GM23248 (cell line): ENCODE measurements around the gene WFIKKN2. TPM values are rescaled to one million over a fixed set of nuclear protein-coding genes. Genes with fewer than 3 reads are reported as not detected.

Experiments
- DNase-seq: peaks from one replicate; pipeline ENCODE4 v3.0.0-alpha.2; 2015
- H2AFZ ChIP-seq: fragments of 200-600 bp; sonication (generic); 2 replicates; pipeline ENCODE4 v1.6.1; 2016; ENCODE audit warnings: antibody characterized with exemption
- H3F3A ChIP-seq: fragments of 200-600 bp; sonication (generic); 2 replicates; pipeline ENCODE4 v1.6.1; 2016; ENCODE audit warnings: mild to moderate bottlenecking, antibody characterized with exemption, mixed run types; ENCODE audit not compliant: insufficient read depth
- H3K27ac ChIP-seq: fragments of 200-600 bp; sonication (generic); 2 replicates; pipeline ENCODE4 v1.5.1; 2016; ENCODE audit warnings: mild to moderate bottlenecking
- H3K27me3 ChIP-seq: fragments of 200-600 bp; sonication (generic); replicated peaks from 2 replicates; pipeline ENCODE4 v1.6.1; 2016; ENCODE audit warnings: mild to moderate bottlenecking; ENCODE audit not compliant: insufficient read depth
- H3K36me3 ChIP-seq: fragments of 200-600 bp; sonication (generic); 2 replicates; pipeline ENCODE4 v1.6.1; 2016; ENCODE audit warnings: low read depth, mild to moderate bottlenecking
- H3K4me1 ChIP-seq: fragments of 200-600 bp; sonication (generic); 2 replicates; pipeline ENCODE4 v1.6.1; 2016; ENCODE audit warnings: mild to moderate bottlenecking; ENCODE audit not compliant: insufficient read depth
- H3K4me2 ChIP-seq: fragments of 200-600 bp; sonication (generic); one replicate; pipeline ENCODE4 v1.6.1; 2016; ENCODE audit warnings: mild to moderate bottlenecking; ENCODE audit not compliant: unreplicated experiment
- H3K4me3 ChIP-seq: fragments of 200-600 bp; sonication (generic); 2 replicates; pipeline ENCODE4 v1.5.1; 2016; ENCODE audit warnings: mild to moderate bottlenecking
- H3K79me2 ChIP-seq: fragments of 200-600 bp; sonication (generic); 2 replicates; pipeline ENCODE4 v1.6.1; 2016; ENCODE audit warnings: mild to moderate bottlenecking; ENCODE audit not compliant: insufficient read depth
- H3K9ac ChIP-seq: fragments of 200-600 bp; sonication (generic); 2 replicates; pipeline ENCODE4 v1.6.1; 2016; ENCODE audit warnings: mild to moderate bottlenecking
- H3K9me2 ChIP-seq: fragments of 200-600 bp; sonication (generic); 2 replicates; pipeline ENCODE4 v1.6.1; 2016; ENCODE audit warnings: mixed run types, mild to moderate bottlenecking, moderate library complexity; ENCODE audit not compliant: insufficient read depth
- H3K9me3 ChIP-seq: fragments of 200-600 bp; sonication (generic); one replicate; pipeline ENCODE4 v1.6.1; 2017; ENCODE audit warnings: low read depth
- H4K20me1 ChIP-seq: fragments of 200-600 bp; sonication (generic); 2 replicates; pipeline ENCODE4 v1.6.0; 2016; ENCODE audit not compliant: insufficient read depth
- EZH2 ChIP-seq: fragments of 200-600 bp; sonication (generic); IDR thresholded peaks from 2 replicates; pipeline ENCODE4 v1.6.1; 2018; ENCODE audit warnings: antibody characterized with exemption, mild to moderate bottlenecking; ENCODE audit not compliant: insufficient read depth, poor library complexity, severe bottlenecking
- EZH2phosphoT487 ChIP-seq: fragments of 200-600 bp; sonication (generic); IDR thresholded peaks from 2 replicates; pipeline ENCODE4 v1.6.1; 2018; ENCODE audit warnings: antibody characterized with exemption, moderate library complexity, mild to moderate bottlenecking, low read depth; ENCODE audit not compliant: insufficient read depth
- WGBS, 2 experiments: methylation state at CpG; one replicate each; pipeline ENCODE4 v1.1.6; 2015 to 2017; ENCODE audit warnings: low lambda C conversion rate in 2 of 2, low coverage in 1 of 2; ENCODE audit errors: missing lambda C conversion rate in 2 of 2; 5-methylcytosine and 5-hydroxymethylcytosine counted together
- in situ Hi-C: fragments of 300-500 bp; cut with MboI; formaldehyde crosslinking; loops from 2 replicates; pipeline ENCODE4 v1.15.0; 2020
- polyA plus RNA-seq: library from polyadenylated mRNA; unstranded; fragments of >200 nt; fragmentation: Nextera tagmentation; extraction: Ambion mirVana; gene quantifications from 2 replicates; pipeline ENCODE4 v1.2.1, GENCODE V29; 2016
- total RNA-seq: library from RNA; depleted of rRNA; stranded (reverse); fragments of >200 nt; shearing (Covaris generic); gene quantifications from 2 replicates; pipeline ENCODE4 v1.2.3, GENCODE V29; 2014

The WFIKKN2 gene
- total and polyA plus RNA-seq, 2 experiments from 2014 or later, result not detected

GRCh38 chr17:50883850-50884438 is 48.6 kb downstream of the WFIKKN2 start:
- TF ChIP-seq EZH2, result no peak
- TF ChIP-seq EZH2phosphoT487, result no peak
- H3K4me1 ChIP-seq, result peaks cover 6% of the 10 kb centered on the region
- no peak overlapping the region for H3K9ac ChIP-seq
- no peaks in the 10 kb centered on the region for H3K9me3 ChIP-seq
- in situ Hi-C loops, result no loop called here
- H3K36me3 ChIP-seq, result no peaks in the 10 kb centered on the region
- peaks cover 3% of the 10 kb centered on the region; the same call in 1 of the 2 replicates for H3F3A ChIP-seq
- WGBS, 2 experiments, result 87% methylated on average over 5 of the region's 5 CpGs
- no peak for DNase-seq
- no peaks in the 10 kb centered on the region for H3K79me2 ChIP-seq
- no peaks in the 10 kb centered on the region for H4K20me1 ChIP-seq
- H3K4me3 ChIP-seq, result no peak overlapping the region
- H3K4me2 ChIP-seq, result no peak overlapping the region
- H3K27ac ChIP-seq, result no peak overlapping the region
- H3K9me2 ChIP-seq, result no peaks in the 10 kb centered on the region
- no peak overlapping the region for H2AFZ ChIP-seq
- no peaks in the 10 kb centered on the region for H3K27me3 ChIP-seq

DNA sequence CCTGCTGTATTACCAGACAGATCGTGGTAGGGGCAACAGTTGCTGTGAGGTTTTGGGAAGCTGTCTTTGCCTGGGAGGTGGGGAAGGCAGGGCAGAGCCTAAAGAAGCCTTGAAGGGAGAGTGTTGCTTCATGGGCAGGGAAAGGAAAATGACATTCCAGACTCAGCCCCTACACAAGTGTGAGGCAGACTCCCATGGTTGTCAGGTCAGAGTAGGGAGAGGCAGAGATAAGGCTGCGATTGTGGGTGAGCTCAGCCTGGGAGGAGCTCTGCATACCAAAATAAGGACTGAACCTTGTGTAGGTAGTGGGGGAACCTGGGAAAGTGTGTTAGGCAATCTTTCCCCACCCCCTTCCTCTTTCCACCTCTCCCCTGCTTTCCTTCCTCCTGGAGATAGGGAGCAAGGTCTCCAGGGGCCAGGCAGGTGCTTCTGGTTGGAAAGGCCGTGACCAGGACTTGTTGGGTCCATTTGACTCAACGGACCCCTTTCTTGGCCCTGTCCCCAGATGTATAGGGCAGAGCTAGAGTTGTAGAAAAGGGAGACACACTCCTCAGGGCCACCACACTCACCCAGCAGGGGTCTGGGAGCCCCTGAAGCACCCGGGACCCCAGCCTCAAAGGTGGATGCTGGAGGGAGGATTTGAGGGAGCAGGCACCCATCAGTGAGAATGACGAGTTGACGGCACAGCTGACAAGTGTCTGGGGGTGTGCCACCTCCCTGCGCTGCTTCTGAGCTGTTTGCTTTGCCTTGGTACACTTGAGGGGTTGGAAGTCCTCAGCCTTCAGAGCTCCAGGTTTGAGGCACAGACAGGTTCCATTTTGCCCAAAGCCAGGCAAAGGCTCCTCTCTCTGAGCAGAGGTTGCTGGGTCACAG is 49.3 kb downstream of the WFIKKN2 start:
- WGBS, 2 experiments, result 68 to 81% methylated on average over 8 of the region's 8 CpGs
- Histone ChIP-seq H3K4me2 (no peak overlapping the region), H3K9ac (no peak overlapping the region), H3K9me2 (no peaks in the 10 kb centered on the region), H3K27me3 (no peaks in the 10 kb centered on the region), H3F3A (peaks cover 3% of the 10 kb centered on the region; the same call in 1 of the 2 replicates), H3K4me3 (no peak overlapping the region), H3K36me3 (no peaks in the 10 kb centered on the region), H3K27ac (no peak overlapping the region), H4K20me1 (no peaks in the 10 kb centered on the region), H3K4me1 (peaks cover 6% of the 10 kb centered on the region), H3K9me3 (no peaks in the 10 kb centered on the region), H2AFZ (no peak overlapping the region), H3K79me2 (no peaks in the 10 kb centered on the region)
- in situ Hi-C loops, result no loop called here
- no peak for TF ChIP-seq EZH2
- no peak for TF ChIP-seq EZH2phosphoT487
- no peak for DNase-seq

- Histone ChIP-seq H3K27ac (no peak overlapping the region), H3K9me2 (no peaks in the 10 kb centered on the region), H3K9me3 (no peaks in the 10 kb centered on the region), H3K79me2 (no peaks in the 10 kb centered on the region), H3K4me1 (peaks cover 3% of the 10 kb centered on the region), H3K36me3 (no peaks in the 10 kb centered on the region), H3K9ac (no peak overlapping the region), H3K4me2 (no peak overlapping the region), H4K20me1 (no peaks in the 10 kb centered on the region), H3K4me3 (no peak overlapping the region), H3K27me3 (no peaks in the 10 kb centered on the region), H3F3A (peaks cover under 1% of the 10 kb centered on the region; the same call in 1 of the 2 replicates), H2AFZ (no peak overlapping the region)
- in situ Hi-C loops, result no loop called here
- TF ChIP-seq EZH2 (no peak), EZH2phosphoT487 (no peak)
- DNase-seq, result no peak
- 74 to 79% methylated on average over 5 of the region's 5 CpGs for WGBS, 2 experiments
These were observed 52.4 kb downstream of the WFIKKN2 start for GRCh38 chr17:50887705-50888245.

- H3K9me3 ChIP-seq, result no peaks in the 10 kb centered on the region
- in situ Hi-C loops, result no loop called here
These were observed 54.2 kb downstream of the WFIKKN2 start for GRCh38 chr17:50889528-50890118.

More at GRCh38 chr17:50889528-50890118, 54.2 kb downstream of the WFIKKN2 start:
- Histone ChIP-seq H3K27me3 (no peaks in the 10 kb centered on the region), H3K79me2 (no peaks in the 10 kb centered on the region), H3K9ac (no peak overlapping the region), H3K27ac (no peak overlapping the region), H3K9me2 (no peaks in the 10 kb centered on the region), H3K4me3 (no peak overlapping the region), H3K4me1 (no peaks in the 10 kb centered on the region), H3F3A (no peaks in the 10 kb centered on the region), H3K4me2 (no peak overlapping the region), H4K20me1 (no peaks in the 10 kb centered on the region), H2AFZ (no peak overlapping the region), H3K36me3 (no peaks in the 10 kb centered on the region)
- WGBS, 2 experiments, result 73 to 91% methylated on average over 3 of the region's 3 CpGs
- TF ChIP-seq EZH2phosphoT487 (no peak), EZH2 (no peak)
- no peak for DNase-seq
